GM23338 (cell line): Measurements from ENCODE around the gene SPRR1A. TPM values are rescaled to one million over a fixed set of nuclear protein-coding genes. Genes with fewer than 3 reads are reported as not detected.

Experiments used
- ATAC-seq: fragments of 200-7000 bp; cut with Tn5 transposase; 3 replicates; pipeline ENCODE4 v1.9.1; 2020
- DNase-seq: peaks from one replicate; pipeline ENCODE4 v3.0.0-alpha.2; 2015; ENCODE audit warnings: low spot score
- H2AFZ ChIP-seq: fragments of 200-600 bp; sonication (generic); 2 replicates; pipeline ENCODE4 v1.8.0; 2016; ENCODE audit warnings: antibody characterized with exemption, mild to moderate bottlenecking, moderate library complexity
- H3F3A ChIP-seq: fragments of 200-600 bp; sonication (generic); replicated peaks from 2 replicates; pipeline ENCODE4 v1.8.0; 2017; ENCODE audit warnings: antibody characterized with exemption, mixed run types, low read depth
- H3K27ac ChIP-seq: fragments of 200-600 bp; sonication (generic); 2 replicates; pipeline ENCODE4 v1.6.1; 2016; ENCODE audit warnings: low read depth
- H3K27me3 ChIP-seq: fragments of 200-600 bp; sonication (generic); 2 replicates; pipeline ENCODE4 v1.8.0; 2016; ENCODE audit warnings: mild to moderate bottlenecking, mixed run types, moderate library complexity; ENCODE audit not compliant: insufficient read depth
- H3K36me3 ChIP-seq: fragments of 200-600 bp; sonication (generic); 2 replicates; pipeline ENCODE4 v1.8.0; 2016; ENCODE audit warnings: mild to moderate bottlenecking; ENCODE audit not compliant: insufficient read depth
- H3K4me1 ChIP-seq: fragments of 200-600 bp; sonication (generic); 2 replicates; pipeline ENCODE4 v1.8.0; 2016; ENCODE audit warnings: mild to moderate bottlenecking, moderate library complexity; ENCODE audit not compliant: insufficient read depth
- H3K4me2 ChIP-seq: fragments of 200-600 bp; sonication (generic); 2 replicates; pipeline ENCODE4 v1.7.1; 2017; ENCODE audit warnings: mixed run types
- H3K4me3 ChIP-seq: fragments of 200-600 bp; sonication (generic); 2 replicates; pipeline ENCODE4 v1.6.1; 2016; ENCODE audit warnings: mixed run types
- H3K79me2 ChIP-seq: fragments of 200-600 bp; sonication (generic); replicated peaks from 2 replicates; pipeline ENCODE4 v1.8.0; 2017; ENCODE audit warnings: mild to moderate bottlenecking; ENCODE audit not compliant: insufficient read depth
- H3K9me2 ChIP-seq: fragments of 200-600 bp; sonication (generic); 2 replicates; pipeline ENCODE4 v1.8.0; 2017; ENCODE audit not compliant: insufficient read depth
- H4K20me1 ChIP-seq: fragments of 200-600 bp; sonication (generic); replicated peaks from 2 replicates; pipeline ENCODE4 v1.8.0; 2017; ENCODE audit warnings: mild to moderate bottlenecking; ENCODE audit not compliant: insufficient read depth
- H3K27ac Mint-ChIP-seq: 2 replicates; pipeline ENCODE4 v1.8.0; 2020; ENCODE audit warnings: inconsistent platforms, mild to moderate bottlenecking, moderate library complexity, mixed read lengths
- H3K27me3 Mint-ChIP-seq: 3 replicates; pipeline ENCODE4 v1.8.0; 2022; ENCODE audit warnings: low read depth, mild to moderate bottlenecking, moderate library complexity, mixed read lengths, inconsistent platforms; ENCODE audit not compliant: insufficient read depth, poor library complexity
- H3K36me3 Mint-ChIP-seq: 3 replicates; pipeline ENCODE4 v1.8.0; 2021; ENCODE audit warnings: low read depth, mild to moderate bottlenecking, inconsistent platforms, moderate library complexity, mixed read lengths
- H3K4me1 Mint-ChIP-seq: 3 replicates; pipeline ENCODE4 v1.8.0; 2020; ENCODE audit warnings: mild to moderate bottlenecking, inconsistent platforms, mixed read lengths
- H3K4me3 Mint-ChIP-seq: 3 replicates; pipeline ENCODE4 v1.8.0; 2021; ENCODE audit warnings: moderate library complexity, mild to moderate bottlenecking, inconsistent platforms, mixed read lengths
- H3K9me3 Mint-ChIP-seq: 3 replicates; pipeline ENCODE4 v1.8.0; 2020; ENCODE audit warnings: moderate library complexity, mild to moderate bottlenecking, inconsistent platforms, mixed read lengths
- CREB1 ChIP-seq: fragments of 250-450 bp; sonication (Bioruptor Pico); IDR thresholded peaks from 2 replicates; pipeline ENCODE4 v1.5.0; 2020; ENCODE audit warnings: low read depth, mild to moderate bottlenecking, moderate library complexity
- CTCF ChIP-seq, 2 experiments: fragments of 200-600 bp in 1 of 2; sonication (generic) in 1 of 2; conservative IDR thresholded peaks; 2 replicates each; pipeline versions ENCODE4 v1.5.1 to v1.6.1; 2016 to 2017; ENCODE audit warnings: antibody characterized with exemption in 2 of 2, low read depth in 2 of 2, mild to moderate bottlenecking in 2 of 2, moderate library complexity in 1 of 2
- JUNB ChIP-seq: IDR thresholded peaks from one replicate; pipeline ENCODE4 v1.6.1; 2016; ENCODE audit warnings: antibody characterized with exemption; ENCODE audit not compliant: unreplicated experiment
- STAT1 ChIP-seq: IDR thresholded peaks from one replicate; pipeline ENCODE4 v1.6.1; 2016; ENCODE audit warnings: antibody characterized with exemption; ENCODE audit not compliant: unreplicated experiment
- ZNF462 ChIP-seq: fragments of 250-450 bp; sonication (Bioruptor Pico); IDR thresholded peaks from 2 replicates; pipeline ENCODE4 v1.5.0; 2020; ENCODE audit warnings: mild to moderate bottlenecking, moderate library complexity
- polyA plus RNA-seq: library from polyadenylated mRNA; unstranded; fragments of >200 nt; fragmentation: Nextera tagmentation; extraction: Ambion mirVana; gene quantifications from 2 replicates; pipeline ENCODE4 v1.2.1, GENCODE V29; 2016
- total RNA-seq: library from RNA; depleted of rRNA; stranded (reverse); fragments of >200 nt; shearing (Covaris generic); gene quantifications from 2 replicates; pipeline ENCODE4 v1.2.3, GENCODE V29; 2014
- TF ChIP-seq, protein P1 (sequence below): IDR thresholded peaks from 2 replicates; pipeline ENCODE4 v1.6.1; 2016; ENCODE audit warnings: antibody characterized with exemption

Gene SPRR1A
- total and polyA plus RNA-seq, 2 experiments from 2014 or later: not detected

DNA sequence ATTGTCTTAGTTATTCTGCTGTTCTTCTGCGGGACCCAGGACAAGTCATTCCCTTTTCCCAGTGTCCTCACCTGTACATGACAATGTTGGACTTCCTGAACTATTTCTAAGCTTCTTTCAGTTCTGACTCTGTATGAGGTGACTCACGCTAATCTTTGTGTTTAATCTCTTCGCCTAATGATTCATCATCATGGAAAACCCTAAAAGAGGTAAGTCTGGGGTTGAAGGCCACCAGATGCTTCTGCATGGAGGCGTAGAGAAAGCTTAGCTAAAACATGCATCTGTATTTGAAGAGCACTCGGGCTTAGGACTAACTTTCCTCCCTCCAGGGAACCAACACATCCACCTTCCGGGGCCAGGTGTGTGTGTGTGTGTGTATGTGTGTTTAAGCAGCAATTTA is 29.4 kb upstream of the SPRR1A start (continued):
- TF ChIP-seq ZNF462 (CRISPR knock-in tag) (no peak), JUNB (no peak), CREB1 (CRISPR knock-in tag) (no peak)
- TF ChIP-seq, protein P1, sequence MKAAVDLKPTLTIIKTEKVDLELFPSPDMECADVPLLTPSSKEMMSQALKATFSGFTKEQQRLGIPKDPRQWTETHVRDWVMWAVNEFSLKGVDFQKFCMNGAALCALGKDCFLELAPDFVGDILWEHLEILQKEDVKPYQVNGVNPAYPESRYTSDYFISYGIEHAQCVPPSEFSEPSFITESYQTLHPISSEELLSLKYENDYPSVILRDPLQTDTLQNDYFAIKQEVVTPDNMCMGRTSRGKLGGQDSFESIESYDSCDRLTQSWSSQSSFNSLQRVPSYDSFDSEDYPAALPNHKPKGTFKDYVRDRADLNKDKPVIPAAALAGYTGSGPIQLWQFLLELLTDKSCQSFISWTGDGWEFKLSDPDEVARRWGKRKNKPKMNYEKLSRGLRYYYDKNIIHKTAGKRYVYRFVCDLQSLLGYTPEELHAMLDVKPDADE: no peak

DNA sequence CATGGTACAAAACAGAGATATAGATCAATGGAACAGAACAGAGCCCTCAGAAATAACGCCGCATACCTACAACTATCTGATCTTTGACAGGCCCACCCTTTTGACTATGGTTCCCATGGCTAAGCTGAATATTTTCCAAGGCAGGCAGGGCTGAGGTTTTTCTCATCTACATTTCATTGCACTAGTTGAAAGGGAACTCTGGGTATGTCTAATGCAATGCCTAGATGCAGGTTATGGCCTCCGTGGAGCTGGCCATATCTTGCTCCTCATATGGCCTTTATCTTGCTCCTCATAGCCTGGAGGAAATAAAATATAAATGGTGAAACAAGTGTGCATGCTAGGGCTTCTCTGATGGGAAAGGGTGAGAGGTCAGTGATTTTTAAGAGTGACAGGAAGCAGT is 26.3 kb upstream of the SPRR1A start:
- ATAC-seq (no peak), DNase-seq (no peak)
- no peaks in the 10 kb centered on the region for H3K4me1 ChIP-seq
- H3K79me2 ChIP-seq: no peaks in the 10 kb centered on the region
- no peaks in the 10 kb centered on the region for H4K20me1 ChIP-seq
- H3K4me3 Mint-ChIP-seq: no peak overlapping the region
- H3K27ac ChIP-seq: no peak overlapping the region
- H3K27me3 Mint-ChIP-seq: no peaks in the 10 kb centered on the region
- H3K4me1 Mint-ChIP-seq: no peaks in the 10 kb centered on the region
- H3K27ac Mint-ChIP-seq: no peak overlapping the region
- H3K4me3 ChIP-seq: no peak overlapping the region
- no peaks in the 10 kb centered on the region for H3K27me3 ChIP-seq
- H3F3A ChIP-seq: no peaks in the 10 kb centered on the region
- no peaks in the 10 kb centered on the region for H3K36me3 ChIP-seq
- H3K36me3 Mint-ChIP-seq: no peaks in the 10 kb centered on the region; the same call in 2 of the 3 replicates
- no peak overlapping the region for H3K4me2 ChIP-seq
- no peak overlapping the region for H2AFZ ChIP-seq
- H3K9me2 ChIP-seq: no peaks in the 10 kb centered on the region
- H3K9me3 Mint-ChIP-seq: 0 out of 3 replicates have a peak, but pooled peaks cover 4% of the 10 kb centered on the region
- no peak for TF ChIP-seq CTCF (conservative IDR thresholded peaks at IDR 0.05; ENCODE audit: low read depth in 2 of 2)
- TF ChIP-seq STAT1: no peak
- TF ChIP-seq JUNB: no peak
- TF ChIP-seq, protein P1: no peak
